Hepatocyte (in vitro differentiated cells): ENCODE results near the gene HELB. TPM values are rescaled to one million over a fixed set of nuclear protein-coding genes. Genes with fewer than 3 reads are reported as not detected.

Experiments
- DNase-seq: peaks from one replicate; pipeline ENCODE4 v3.0.0-alpha.2; 2016; ENCODE audit warnings: low spot score
- H2AFZ ChIP-seq: fragments of 200-600 bp; sonication (generic); 2 replicates; pipeline ENCODE4 v1.6.0; 2016; ENCODE audit warnings: antibody characterized with exemption, mild to moderate bottlenecking
- H3K27ac ChIP-seq: fragments of 200-600 bp; sonication (generic); 2 replicates; pipeline ENCODE4 v1.5.1; 2016; ENCODE audit warnings: mild to moderate bottlenecking
- H3K27me3 ChIP-seq: fragments of 200-600 bp; sonication (generic); 2 replicates; pipeline ENCODE4 v1.6.1; 2016
- H3K36me3 ChIP-seq: fragments of 200-600 bp; sonication (generic); replicated peaks from 2 replicates; pipeline ENCODE4 v1.5.1; 2016; ENCODE audit warnings: low read depth; ENCODE audit not compliant: insufficient read depth
- H3K4me1 ChIP-seq: fragments of 200-600 bp; sonication (generic); 2 replicates; pipeline ENCODE4 v1.5.1; 2016; ENCODE audit warnings: mild to moderate bottlenecking, moderate library complexity; ENCODE audit not compliant: insufficient read depth
- H3K4me2 ChIP-seq: fragments of 200-600 bp; sonication (generic); 2 replicates; pipeline ENCODE4 v1.6.0; 2016
- H3K4me3 ChIP-seq: fragments of 200-600 bp; sonication (generic); 2 replicates; pipeline ENCODE4 v1.5.1; 2016; ENCODE audit warnings: mild to moderate bottlenecking
- H3K79me2 ChIP-seq: fragments of 200-600 bp; sonication (generic); 2 replicates; pipeline ENCODE4 v1.6.0; 2017; ENCODE audit warnings: mild to moderate bottlenecking
- H3K9me2 ChIP-seq: fragments of 200-600 bp; sonication (generic); replicated peaks from 2 replicates; pipeline ENCODE4 v1.6.0; 2017; ENCODE audit warnings: mild to moderate bottlenecking; ENCODE audit not compliant: insufficient read depth
- H3K9me3 ChIP-seq: fragments of 200-600 bp; sonication (generic); 2 replicates; pipeline ENCODE4 v1.5.1; 2016; ENCODE audit warnings: low read depth, mild to moderate bottlenecking
- H4K20me1 ChIP-seq: fragments of 200-600 bp; sonication (generic); 2 replicates; pipeline ENCODE4 v1.6.0; 2016; ENCODE audit warnings: mild to moderate bottlenecking; ENCODE audit not compliant: insufficient read depth, poor library complexity, severe bottlenecking
- EZH2 ChIP-seq: fragments of 200-600 bp; sonication (generic); IDR thresholded peaks from 2 replicates; pipeline ENCODE4 v1.6.1; 2016; ENCODE audit warnings: antibody characterized with exemption, mild to moderate bottlenecking, borderline replicate concordance
- EZH2phosphoT487 ChIP-seq: fragments of 200-600 bp; sonication (generic); IDR thresholded peaks from one replicate; pipeline ENCODE4 v1.6.1; 2018; ENCODE audit warnings: antibody characterized with exemption, mild to moderate bottlenecking, low read depth, moderate library complexity; ENCODE audit not compliant: unreplicated experiment, severe bottlenecking
- WGBS: methylation state at CpG from one replicate; pipeline ENCODE4 v1.1.6; 2016; ENCODE audit warnings: low lambda C conversion rate; ENCODE audit errors: missing lambda C conversion rate; 5-methylcytosine and 5-hydroxymethylcytosine counted together
- polyA plus RNA-seq: library from polyadenylated mRNA; unstranded; fragments of >200 nt; fragmentation: Nextera tagmentation; extraction: Ambion mirVana; gene quantifications from 2 replicates; pipeline ENCODE4 v1.2.1, GENCODE V29; 2016
- total RNA-seq: library from RNA; depleted of rRNA; stranded (reverse); fragments of >200 nt; gene quantifications from 2 replicates; pipeline ENCODE4 v1.2.3, GENCODE V29; 2014
- TF ChIP-seq, protein P1 (sequence below): fragments of 200-600 bp; sonication (generic); IDR thresholded peaks from 2 replicates; pipeline ENCODE4 v1.5.1; 2016; ENCODE audit warnings: antibody characterized with exemption, mild to moderate bottlenecking; ENCODE audit not compliant: poor library complexity

The HELB gene
- total and polyA plus RNA-seq, 2 experiments from 2014 or later, result 1.5 to 4.6 TPM

DNA sequence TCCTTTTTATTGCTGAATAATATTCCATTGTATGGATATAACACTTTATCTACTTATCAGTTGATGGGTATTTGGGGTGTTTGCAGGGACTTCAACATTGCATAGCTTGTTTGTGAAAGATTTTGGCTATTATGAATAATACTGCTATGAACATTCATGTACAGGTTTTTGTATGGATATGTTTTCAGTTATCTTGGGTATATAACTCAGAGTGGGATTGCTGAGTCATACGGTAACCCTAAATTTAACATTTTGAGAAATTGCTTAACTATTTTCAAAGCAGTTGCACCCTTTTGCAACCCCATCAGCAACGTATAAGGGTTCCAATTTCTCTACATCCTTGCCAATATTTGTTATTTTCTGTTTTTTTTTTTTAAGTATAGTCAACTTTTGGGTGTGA lies 27.3 kb upstream of the HELB start:
- 86% methylated on average over 2 of the region's 2 CpGs for WGBS
- Histone ChIP-seq H2AFZ (no peak overlapping the region), H3K9me3 (no peaks in the 10 kb centered on the region), H4K20me1 (no peaks in the 10 kb centered on the region), H3K27me3 (peaks cover 3% of the 10 kb centered on the region), H3K36me3 (no peaks in the 10 kb centered on the region), H3K9me2 (no peaks in the 10 kb centered on the region), H3K27ac (no peak overlapping the region), H3K79me2 (no peaks in the 10 kb centered on the region), H3K4me3 (no peak overlapping the region), H3K4me1 (no peaks in the 10 kb centered on the region), H3K4me2 (no peak overlapping the region)
- TF ChIP-seq EZH2 (no peak), EZH2phosphoT487 (no peak)
- TF ChIP-seq, protein P1, sequence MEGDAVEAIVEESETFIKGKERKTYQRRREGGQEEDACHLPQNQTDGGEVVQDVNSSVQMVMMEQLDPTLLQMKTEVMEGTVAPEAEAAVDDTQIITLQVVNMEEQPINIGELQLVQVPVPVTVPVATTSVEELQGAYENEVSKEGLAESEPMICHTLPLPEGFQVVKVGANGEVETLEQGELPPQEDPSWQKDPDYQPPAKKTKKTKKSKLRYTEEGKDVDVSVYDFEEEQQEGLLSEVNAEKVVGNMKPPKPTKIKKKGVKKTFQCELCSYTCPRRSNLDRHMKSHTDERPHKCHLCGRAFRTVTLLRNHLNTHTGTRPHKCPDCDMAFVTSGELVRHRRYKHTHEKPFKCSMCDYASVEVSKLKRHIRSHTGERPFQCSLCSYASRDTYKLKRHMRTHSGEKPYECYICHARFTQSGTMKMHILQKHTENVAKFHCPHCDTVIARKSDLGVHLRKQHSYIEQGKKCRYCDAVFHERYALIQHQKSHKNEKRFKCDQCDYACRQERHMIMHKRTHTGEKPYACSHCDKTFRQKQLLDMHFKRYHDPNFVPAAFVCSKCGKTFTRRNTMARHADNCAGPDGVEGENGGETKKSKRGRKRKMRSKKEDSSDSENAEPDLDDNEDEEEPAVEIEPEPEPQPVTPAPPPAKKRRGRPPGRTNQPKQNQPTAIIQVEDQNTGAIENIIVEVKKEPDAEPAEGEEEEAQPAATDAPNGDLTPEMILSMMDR, result no peak
- DNase-seq, result no peak

DNA sequence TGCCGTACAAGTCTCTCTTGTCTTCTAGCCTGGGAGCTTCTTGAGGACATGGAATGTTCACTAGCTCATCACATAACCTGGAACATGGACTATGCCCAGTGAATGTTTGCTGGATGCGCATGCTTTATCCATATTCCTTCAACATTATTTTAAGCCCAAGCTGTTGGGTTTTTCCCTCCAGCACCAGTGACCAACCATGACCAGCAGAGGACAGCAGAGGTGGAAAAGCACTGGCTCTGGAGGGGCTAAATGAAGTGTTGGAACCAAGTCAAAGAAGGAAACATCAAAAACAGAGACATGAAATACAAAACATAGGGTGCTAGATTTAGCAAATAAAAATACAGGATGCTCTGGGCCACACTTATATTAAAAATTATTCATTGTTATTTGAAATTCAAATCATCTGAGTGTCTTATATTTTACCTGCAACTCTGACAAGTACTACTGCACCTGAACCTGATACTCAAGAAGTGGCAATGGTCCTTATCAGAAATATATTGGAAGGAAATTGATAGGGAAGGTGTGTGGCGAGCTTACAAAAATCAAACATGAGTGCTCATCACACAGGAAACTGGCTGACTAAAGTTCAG lies 23.1 kb upstream of the HELB start:
- Histone ChIP-seq H3K36me3 (no peaks in the 10 kb centered on the region), H2AFZ (no peak overlapping the region), H3K4me1 (no peaks in the 10 kb centered on the region), H3K9me3 (no peaks in the 10 kb centered on the region), H3K4me3 (no peak overlapping the region), H3K4me2 (no peak overlapping the region), H4K20me1 (no peaks in the 10 kb centered on the region), H3K27ac (no peak overlapping the region), H3K27me3 (peaks cover 3% of the 10 kb centered on the region), H3K79me2 (no peaks in the 10 kb centered on the region), H3K9me2 (no peaks in the 10 kb centered on the region)
- no peak for TF ChIP-seq EZH2
- no peak for TF ChIP-seq EZH2phosphoT487
- TF ChIP-seq, protein P1, result peak; percentile 59
- peak; percentile 46 for DNase-seq
- 62% methylated on average over 3 of the region's 3 CpGs for WGBS

DNA sequence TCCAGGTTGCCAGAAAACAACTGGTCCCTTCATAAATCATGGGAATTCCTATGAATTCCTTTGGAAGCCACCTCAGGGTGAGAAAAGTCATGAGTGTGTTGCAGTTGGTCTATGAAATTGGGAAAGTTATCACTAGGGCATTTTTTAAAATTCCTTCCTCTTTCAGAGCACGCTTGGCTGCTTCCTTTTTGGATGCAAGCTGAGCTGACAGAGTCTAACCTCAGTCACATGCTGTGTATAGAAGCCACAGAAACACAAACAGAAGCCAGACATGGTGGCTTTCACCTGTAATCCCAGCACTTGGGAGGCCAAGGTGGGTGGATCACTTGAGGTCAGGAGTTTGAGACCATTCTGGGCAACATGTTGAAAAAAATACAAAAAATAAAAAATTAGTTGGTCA lies 21.7 kb upstream of the HELB start:
- Histone ChIP-seq H3K79me2 (no peaks in the 10 kb centered on the region), H3K4me3 (no peak overlapping the region), H3K27ac (no peak overlapping the region), H2AFZ (no peak overlapping the region), H3K27me3 (peaks cover 3% of the 10 kb centered on the region), H3K4me1 (no peaks in the 10 kb centered on the region), H4K20me1 (no peaks in the 10 kb centered on the region), H3K9me3 (no peaks in the 10 kb centered on the region), H3K4me2 (no peak overlapping the region), H3K36me3 (no peaks in the 10 kb centered on the region), H3K9me2 (no peaks in the 10 kb centered on the region)
- DNase-seq, result no peak
- TF ChIP-seq EZH2phosphoT487 (no peak), EZH2 (no peak)
- TF ChIP-seq, protein P1, result no peak
- WGBS, result 94% methylated on average over 1 of the region's 1 CpG

DNA sequence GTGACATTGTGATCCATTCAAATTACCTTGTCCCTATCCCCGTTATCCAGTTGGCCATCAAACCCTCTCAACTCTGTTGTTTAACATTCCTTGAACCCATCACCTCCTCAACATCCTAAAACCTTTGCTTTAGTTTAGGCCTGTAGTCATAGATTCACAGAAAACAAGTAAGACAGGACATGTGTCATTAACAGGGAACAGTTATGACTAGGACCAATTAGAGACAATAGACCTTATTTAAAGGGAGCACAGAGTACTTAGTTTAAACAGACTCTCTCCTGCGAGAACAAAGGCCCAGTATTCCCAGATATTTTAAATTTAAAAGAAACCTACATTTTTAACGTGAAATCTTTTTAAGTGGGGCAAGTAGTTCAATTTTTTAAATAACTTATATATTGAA lies 20.0 kb upstream of the HELB start:
- H3K79me2 ChIP-seq, result no peaks in the 10 kb centered on the region
- DNase-seq, result no peak
- H4K20me1 ChIP-seq, result no peaks in the 10 kb centered on the region
- no peaks in the 10 kb centered on the region for H3K27me3 ChIP-seq
- no peaks in the 10 kb centered on the region for H3K9me3 ChIP-seq
- H3K27ac ChIP-seq, result no peak overlapping the region
- no peaks in the 10 kb centered on the region for H3K4me1 ChIP-seq
- H2AFZ ChIP-seq, result no peak overlapping the region
- 84% methylated on average over 3 of the region's 3 CpGs for WGBS
- H3K36me3 ChIP-seq, result no peaks in the 10 kb centered on the region
- no peaks in the 10 kb centered on the region for H3K9me2 ChIP-seq
- no peak overlapping the region for H3K4me2 ChIP-seq
- TF ChIP-seq, protein P1, result no peak
- TF ChIP-seq EZH2phosphoT487 (no peak), EZH2 (no peak)
- H3K4me3 ChIP-seq, result no peak overlapping the region
